Measurements from ENCODE around the gene IL19. TPM values are rescaled to one million over a fixed set of nuclear protein-coding genes. Genes with fewer than 3 reads are reported as not detected.

Gene IL19
- total and polyA plus RNA-seq, 9 donors: not detected

- H3K9me3 ChIP-seq: no peaks in the 10 kb centered on the region
- no peak for TF ChIP-seq CTCF (IDR thresholded peaks at IDR 0.05)
- H3K27ac ChIP-seq: no peak overlapping the region
- no peak overlapping the region for H3K4me3 ChIP-seq
- no peaks in the 10 kb centered on the region for H3K36me3 ChIP-seq
- DNase-seq: no peak
- no peaks in the 10 kb centered on the region for H3K27me3 ChIP-seq
- intact Hi-C loops (cut with DNase I): loop anchor here in 1 of 4 donors (10.0 kb wide), 1 partner anchor 175 kb away; no protein-coding TSS in a partner anchor
- H3K4me1 ChIP-seq (ENCODE audit: insufficient read depth): no peaks in the 10 kb centered on the region
- 46 to 51% (median 50%) methylated on average over 5 of the region's 5 CpGs for WGBS, 3 donors
Measured at GRCh38 chr1:206739411-206740076, 31.0 kb upstream of the IL19 start.

- no peak overlapping the region for H3K27ac ChIP-seq
- DNase-seq: no peak
- intact Hi-C loops (cut with DNase I): no loop called here
- TF ChIP-seq CTCF (IDR thresholded peaks at IDR 0.05) (no peak), POLR2A (IDR thresholded peaks at IDR 0.05) (no peak), EP300 (IDR thresholded peaks at IDR 0.05) (no peak)
- no peak overlapping the region for H3K4me3 ChIP-seq
- no peaks in the 10 kb centered on the region for H3K27me3 ChIP-seq
- 88 to 92% (median 90%) methylated on average over 6 of the region's 6 CpGs for WGBS, 3 donors
- no peaks in the 10 kb centered on the region for H3K9me3 ChIP-seq
- H3K36me3 ChIP-seq: no peaks in the 10 kb centered on the region
- H3K4me1 ChIP-seq (ENCODE audit: insufficient read depth): no peaks in the 10 kb centered on the region
Measured at GRCh38 chr1:206741142-206741701, 29.4 kb upstream of the IL19 start.

- no peak overlapping the region for H3K4me3 ChIP-seq
- no peaks in the 10 kb centered on the region for H3K9me3 ChIP-seq
- no peak for DNase-seq
- no peaks in the 10 kb centered on the region for H3K27me3 ChIP-seq
- no peak for TF ChIP-seq CTCF (IDR thresholded peaks at IDR 0.05)
- TF ChIP-seq POLR2A (IDR thresholded peaks at IDR 0.05): no peak
- no peak for TF ChIP-seq EP300 (IDR thresholded peaks at IDR 0.05)
- H3K27ac ChIP-seq: no peak overlapping the region
- 53 to 58% (median 58%) methylated on average over 13 of the region's 13 CpGs for WGBS, 3 donors
- no peaks in the 10 kb centered on the region for H3K36me3 ChIP-seq
- H3K4me1 ChIP-seq (ENCODE audit: insufficient read depth): no peaks in the 10 kb centered on the region
- intact Hi-C loops (cut with DNase I): no loop called here
Measured at GRCh38 chr1:206742719-206743383, 27.7 kb upstream of the IL19 start.

- Histone ChIP-seq H3K4me3 (no peak overlapping the region), H3K27me3 (no peaks in the 10 kb centered on the region), H3K4me1 (ENCODE audit: insufficient read depth) (no peaks in the 10 kb centered on the region), H3K27ac (no peak overlapping the region), H3K36me3 (no peaks in the 10 kb centered on the region), H3K9me3 (no peaks in the 10 kb centered on the region)
- no peak for DNase-seq
- intact Hi-C loops (cut with DNase I): no loop called here
- 71 to 79% (median 75%) methylated on average over 4 of the region's 4 CpGs for WGBS, 3 donors
- no peak for TF ChIP-seq POLR2A (IDR thresholded peaks at IDR 0.05)
- no peak for TF ChIP-seq CTCF (IDR thresholded peaks at IDR 0.05)
- no peak for TF ChIP-seq EP300 (IDR thresholded peaks at IDR 0.05)
Measured at GRCh38 chr1:206744683-206745082, 25.9 kb upstream of the IL19 start.
